ENCODE measurements around the gene GRK6.

DNA sequence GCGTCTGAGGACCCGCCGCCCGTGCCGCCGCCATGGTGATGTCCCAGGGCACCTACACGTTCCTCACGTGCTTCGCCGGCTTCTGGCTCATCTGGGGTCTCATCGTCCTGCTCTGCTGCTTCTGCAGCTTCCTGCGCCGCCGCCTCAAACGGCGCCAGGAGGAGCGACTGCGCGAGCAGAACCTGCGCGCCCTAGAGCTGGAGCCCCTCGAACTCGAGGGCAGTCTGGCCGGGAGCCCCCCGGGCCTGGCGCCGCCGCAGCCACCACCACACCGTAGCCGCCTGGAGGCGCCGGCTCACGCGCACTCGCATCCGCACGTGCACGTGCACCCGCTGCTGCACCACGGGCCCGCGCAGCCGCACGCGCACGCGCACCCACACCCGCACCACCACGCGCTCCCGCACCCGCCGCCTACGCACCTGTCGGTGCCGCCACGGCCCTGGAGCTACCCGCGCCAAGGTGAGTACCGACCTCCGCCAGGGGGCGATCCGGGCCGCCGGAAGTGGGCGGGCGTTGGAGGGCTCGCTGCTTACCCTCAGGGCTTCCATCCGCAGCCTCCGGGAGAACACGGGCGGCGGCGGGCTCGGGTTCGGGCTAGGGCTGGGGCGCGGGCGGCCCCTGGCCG, 28.7 kb downstream of the GRK6 start:
- TF ChIP-seq, protein P1, sequence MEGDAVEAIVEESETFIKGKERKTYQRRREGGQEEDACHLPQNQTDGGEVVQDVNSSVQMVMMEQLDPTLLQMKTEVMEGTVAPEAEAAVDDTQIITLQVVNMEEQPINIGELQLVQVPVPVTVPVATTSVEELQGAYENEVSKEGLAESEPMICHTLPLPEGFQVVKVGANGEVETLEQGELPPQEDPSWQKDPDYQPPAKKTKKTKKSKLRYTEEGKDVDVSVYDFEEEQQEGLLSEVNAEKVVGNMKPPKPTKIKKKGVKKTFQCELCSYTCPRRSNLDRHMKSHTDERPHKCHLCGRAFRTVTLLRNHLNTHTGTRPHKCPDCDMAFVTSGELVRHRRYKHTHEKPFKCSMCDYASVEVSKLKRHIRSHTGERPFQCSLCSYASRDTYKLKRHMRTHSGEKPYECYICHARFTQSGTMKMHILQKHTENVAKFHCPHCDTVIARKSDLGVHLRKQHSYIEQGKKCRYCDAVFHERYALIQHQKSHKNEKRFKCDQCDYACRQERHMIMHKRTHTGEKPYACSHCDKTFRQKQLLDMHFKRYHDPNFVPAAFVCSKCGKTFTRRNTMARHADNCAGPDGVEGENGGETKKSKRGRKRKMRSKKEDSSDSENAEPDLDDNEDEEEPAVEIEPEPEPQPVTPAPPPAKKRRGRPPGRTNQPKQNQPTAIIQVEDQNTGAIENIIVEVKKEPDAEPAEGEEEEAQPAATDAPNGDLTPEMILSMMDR (conservative IDR thresholded peaks at IDR 0.05; ENCODE audit: low read depth, low read length) = peak; percentile 60
- TF ChIP-seq SMC3 (IDR thresholded peaks at IDR 0.05; ENCODE audit: low read depth, low read length) = no peak; the same call in 1 of the 2 replicates
